ENCODE results near the gene ANO2.

ANO2 gene

GRCh38 chr12:5773550-5773949 is 171.5 kb downstream of the ANO2 start:
- no peak for DNase-seq

- no peak for DNase-seq
Observed at GRCh38 chr12:5771756-5772155, 173.3 kb downstream of the ANO2 start.

GRCh38 chr12:5770727-5771126 is 174.3 kb downstream of the ANO2 start:
- DNase-seq, result no peak

- DNase-seq, result no peak
Observed at GRCh38 chr12:5768581-5769196, 176.4 kb downstream of the ANO2 start.

- DNase-seq, result no peak
Observed at GRCh38 chr12:5768171-5768570, 176.9 kb downstream of the ANO2 start.

- no peak for DNase-seq
Observed at GRCh38 chr12:5758347-5758746, 186.7 kb downstream of the ANO2 start.

GRCh38 chr12:5756338-5756842 is 188.7 kb downstream of the ANO2 start:
- no peak for DNase-seq

GRCh38 chr12:5748027-5748426 is 197.0 kb downstream of the ANO2 start:
- no peak for DNase-seq

GRCh38 chr12:5746917-5747316 is 198.1 kb downstream of the ANO2 start:
- DNase-seq, result no peak

GRCh38 chr12:5746036-5746908 is 198.8 kb downstream of the ANO2 start:
- no peak for DNase-seq

- peak; percentile 21 to 45 for DNase-seq
Observed at GRCh38 chr12:5745251-5745888, 199.7 kb downstream of the ANO2 start.

GRCh38 chr12:5742258-5742657 is 202.8 kb downstream of the ANO2 start:
- DNase-seq, result no peak

- no peak for DNase-seq
Observed at GRCh38 chr12:5739917-5740316, 205.1 kb downstream of the ANO2 start.

- DNase-seq, result no peak
Observed at GRCh38 chr12:5737778-5738177, 207.3 kb downstream of the ANO2 start.

- DNase-seq, result no peak
Observed at GRCh38 chr12:5736527-5736926, 208.5 kb downstream of the ANO2 start.

GRCh38 chr12:5736016-5736415 is 209.0 kb downstream of the ANO2 start:
- no peak for DNase-seq

GRCh38 chr12:5733916-5734315 is 211.1 kb downstream of the ANO2 start:
- no peak for DNase-seq

GRCh38 chr12:5733136-5733755 is 211.8 kb downstream of the ANO2 start:
- DNase-seq, result no peak

GRCh38 chr12:5730962-5731361 is 214.1 kb downstream of the ANO2 start:
- no peak for DNase-seq

GRCh38 chr12:5723711-5724252 is 221.3 kb downstream of the ANO2 start:
- DNase-seq, result no peak

- no peak for DNase-seq
Observed at GRCh38 chr12:5723071-5723470, 222.0 kb downstream of the ANO2 start.

GRCh38 chr12:5720381-5721005 is 224.6 kb downstream of the ANO2 start:
- DNase-seq, result no peak

- DNase-seq, result no peak
Observed at GRCh38 chr12:5718680-5719079, 226.4 kb downstream of the ANO2 start.
